GM23338 (cell line): ENCODE results near the gene SWT1. TPM values are rescaled to one million over a fixed set of nuclear protein-coding genes. Genes with fewer than 3 reads are reported as not detected.

ENCODE experiments used
- EZH2 ChIP-seq: fragments of 200-600 bp; sonication (generic); IDR thresholded peaks from one replicate; pipeline ENCODE4 v1.8.0; 2017; ENCODE audit warnings: antibody characterized with exemption, mild to moderate bottlenecking, low read depth; ENCODE audit not compliant: unreplicated experiment
- EZH2phosphoT487 ChIP-seq: fragments of 200-600 bp; sonication (generic); IDR thresholded peaks from one replicate; pipeline ENCODE4 v1.8.1; 2018; ENCODE audit warnings: antibody characterized with exemption; ENCODE audit not compliant: unreplicated experiment
- JUNB ChIP-seq: IDR thresholded peaks from one replicate; pipeline ENCODE4 v1.6.1; 2016; ENCODE audit warnings: antibody characterized with exemption; ENCODE audit not compliant: unreplicated experiment
- POLR2AphosphoS5 ChIP-seq: IDR thresholded peaks from 2 replicates; pipeline ENCODE4 v1.6.1; 2016; ENCODE audit warnings: antibody characterized with exemption, low read depth
- STAT1 ChIP-seq: IDR thresholded peaks from one replicate; pipeline ENCODE4 v1.6.1; 2016; ENCODE audit warnings: antibody characterized with exemption; ENCODE audit not compliant: unreplicated experiment
- polyA plus RNA-seq: library from polyadenylated mRNA; unstranded; fragments of >200 nt; fragmentation: Nextera tagmentation; extraction: Ambion mirVana; gene quantifications from 2 replicates; pipeline ENCODE4 v1.2.1, GENCODE V29; 2016
- small RNA-seq: library from RNA; depleted of rRNA; stranded (forward); fragments of <200 nt; gene quantifications from one replicate; pipeline ENCODE3, GENCODE V24; 2014; ENCODE audit warnings: low replicate concordance
- total RNA-seq: library from RNA; depleted of rRNA; stranded (reverse); fragments of >200 nt; shearing (Covaris generic); gene quantifications from 2 replicates; pipeline ENCODE4 v1.2.3, GENCODE V29; 2014; rRNA removed
- TF ChIP-seq, protein P1 (sequence below), 2 experiments: fragments of 200-600 bp in 1 of 2; sonication (generic) in 1 of 2; conservative IDR thresholded peaks; 2 replicates each; pipeline versions ENCODE4 v1.5.1 to v1.6.1; 2016 to 2017; ENCODE audit warnings: antibody characterized with exemption in 2 of 2, low read depth in 2 of 2, mild to moderate bottlenecking in 2 of 2, moderate library complexity in 1 of 2

SWT1 gene
- total and polyA plus RNA-seq, 2 experiments from 2014 or later: 3.6 to 5.7 TPM

DNA sequence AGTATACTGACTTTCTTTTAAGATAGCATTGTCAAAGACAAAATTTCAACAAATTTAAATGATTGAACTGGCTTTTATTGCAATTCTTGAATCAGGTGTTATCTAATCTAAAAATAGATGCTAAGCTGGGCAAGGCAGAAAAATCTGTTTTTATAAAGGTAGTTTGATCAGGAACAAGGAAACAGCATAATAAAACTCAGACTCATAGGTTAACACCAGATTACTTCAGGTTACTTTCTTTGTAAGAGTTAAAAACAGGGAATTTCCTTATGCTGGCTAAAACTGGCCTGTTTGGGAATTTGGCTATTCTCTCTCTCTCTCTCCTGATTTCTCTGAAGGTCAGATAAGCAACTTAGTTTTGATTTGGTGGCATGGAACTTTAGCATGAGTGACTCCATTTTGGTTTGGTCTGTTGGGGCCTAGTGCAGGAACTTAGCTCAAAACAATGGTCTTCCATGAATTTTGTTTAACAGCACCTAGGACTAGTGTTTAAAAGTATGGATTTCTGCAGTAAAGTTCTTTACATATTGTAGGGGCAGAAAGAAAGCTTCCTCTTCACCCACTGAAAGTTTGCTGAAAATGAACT, 184.3 kb downstream of the SWT1 start (continued):
- TF ChIP-seq, protein P1, sequence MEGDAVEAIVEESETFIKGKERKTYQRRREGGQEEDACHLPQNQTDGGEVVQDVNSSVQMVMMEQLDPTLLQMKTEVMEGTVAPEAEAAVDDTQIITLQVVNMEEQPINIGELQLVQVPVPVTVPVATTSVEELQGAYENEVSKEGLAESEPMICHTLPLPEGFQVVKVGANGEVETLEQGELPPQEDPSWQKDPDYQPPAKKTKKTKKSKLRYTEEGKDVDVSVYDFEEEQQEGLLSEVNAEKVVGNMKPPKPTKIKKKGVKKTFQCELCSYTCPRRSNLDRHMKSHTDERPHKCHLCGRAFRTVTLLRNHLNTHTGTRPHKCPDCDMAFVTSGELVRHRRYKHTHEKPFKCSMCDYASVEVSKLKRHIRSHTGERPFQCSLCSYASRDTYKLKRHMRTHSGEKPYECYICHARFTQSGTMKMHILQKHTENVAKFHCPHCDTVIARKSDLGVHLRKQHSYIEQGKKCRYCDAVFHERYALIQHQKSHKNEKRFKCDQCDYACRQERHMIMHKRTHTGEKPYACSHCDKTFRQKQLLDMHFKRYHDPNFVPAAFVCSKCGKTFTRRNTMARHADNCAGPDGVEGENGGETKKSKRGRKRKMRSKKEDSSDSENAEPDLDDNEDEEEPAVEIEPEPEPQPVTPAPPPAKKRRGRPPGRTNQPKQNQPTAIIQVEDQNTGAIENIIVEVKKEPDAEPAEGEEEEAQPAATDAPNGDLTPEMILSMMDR (conservative IDR thresholded peaks at IDR 0.05; ENCODE audit: low read depth in 2 of 2): no peak
- TF ChIP-seq POLR2AphosphoS5 (no peak), EZH2phosphoT487 (no peak), STAT1 (no peak), EZH2 (no peak), JUNB (no peak)

Small RNA genes within 50 kb of the gene (small RNA-seq; reads per million reads assigned to genes)
- gene RF00019: not detected

Other genes with a start within 250 kb of the SWT1 start
- gene NIBAN1, start 182.7 kb upstream of the SWT1 start, total RNA-seq: 11.1 and 12.3 TPM in 2 replicates
- gene NIBAN1, start 182.7 kb upstream of the SWT1 start, polyA plus RNA-seq: 3.7 and 5.5 TPM in 2 replicates
- gene RNF2, start 111.6 kb upstream of the SWT1 start, total RNA-seq: 51.4 and 59.6 TPM in 2 replicates
- 27.9 and 33.3 TPM in 2 replicates for gene RNF2, start 111.6 kb upstream of the SWT1 start, polyA plus RNA-seq
- gene TRMT1L, start 214 bp upstream of the SWT1 start, total RNA-seq: 30.0 and 30.8 TPM in 2 replicates
- 10.7 and 11.7 TPM in 2 replicates for gene TRMT1L, start 214 bp upstream of the SWT1 start, polyA plus RNA-seq
- gene IVNS1ABP, start 160.1 kb downstream of the SWT1 start, total RNA-seq: 162 TPM in 2 replicates
- gene IVNS1ABP, start 160.1 kb downstream of the SWT1 start, polyA plus RNA-seq: 63.1 and 73.5 TPM in 2 replicates